ENCODE data around the gene GK.

GK gene

DNA sequence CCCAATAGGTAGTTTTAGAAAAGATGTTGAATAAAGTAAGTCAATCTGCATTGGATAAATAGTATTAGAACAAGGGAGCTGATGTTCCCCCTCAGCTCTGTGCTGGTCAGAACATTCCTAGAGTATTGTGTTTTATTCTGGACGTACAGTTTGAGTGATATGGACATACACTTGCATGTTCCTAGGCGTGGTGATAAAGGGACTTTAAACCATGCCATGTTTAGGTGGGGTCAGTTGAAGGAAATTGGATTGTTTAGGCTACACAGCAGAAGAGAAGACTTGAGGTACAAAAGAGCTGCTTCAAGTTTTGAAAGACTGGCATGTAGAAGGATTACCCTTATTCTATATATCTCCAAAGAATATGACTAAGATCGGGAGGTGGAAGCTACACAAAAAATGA, 21.6 kb downstream of the GK start:
- TF ChIP-seq ZSCAN30 (tag by site-specific recombination; IDR thresholded peaks at IDR 0.05) (no peak), ZNF416 (tag by site-specific recombination; IDR thresholded peaks at IDR 0.05) (no peak), SCRT2 (tag by site-specific recombination; IDR thresholded peaks at IDR 0.05) (no peak), ZNF324 (tag by site-specific recombination; IDR thresholded peaks at IDR 0.05) (no peak)
- H3K36me3 ChIP-seq (ENCODE audit: control insufficient read depth in 2 of 2, insufficient read depth in 1 of 2, low read length in 2 of 2), result peaks cover 7 to 21% of the 10 kb centered on the region in 2 experiments; a peak in 2 of 3 replicates
- ChIA-PET CTCF (interaction anchor here (0.6 kb wide), 3 partner anchors 41 to 485 kb away, joined by 3 to 4 read pairs (median 4); no protein-coding TSS in a partner anchor), POLR2A (no interaction called here)
- no peaks in the 10 kb centered on the region for H3K9me3 ChIP-seq (ENCODE audit: control insufficient read depth, insufficient read depth, low read depth, low read length)
- H3K4me3 ChIP-seq (ENCODE audit: low read depth, low read length), result no peak overlapping the region
- H3K27ac ChIP-seq (ENCODE audit: extremely low read depth, low read depth, low read length), result no peak overlapping the region
- H3K4me1 ChIP-seq (ENCODE audit: control insufficient read depth, insufficient read depth, low read length), result no peaks in the 10 kb centered on the region

DNA sequence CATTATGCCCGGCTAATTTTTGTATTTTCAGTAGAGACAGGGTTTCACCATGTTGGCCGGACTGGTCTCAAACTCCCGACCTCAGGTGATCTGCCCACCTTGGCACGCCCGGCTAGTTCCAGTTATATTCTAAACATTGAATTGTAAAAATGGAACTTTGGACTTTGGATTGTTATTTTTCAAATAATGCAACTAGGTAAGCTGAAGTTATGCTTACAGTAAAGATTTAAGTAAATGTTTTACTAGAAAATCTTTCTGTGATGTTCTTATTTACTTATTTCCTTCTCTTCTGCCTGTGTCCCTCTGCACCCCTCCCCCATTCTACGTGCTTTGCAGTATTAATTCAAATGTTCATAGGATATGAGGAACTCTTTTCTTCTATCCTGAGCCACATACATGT, 26.1 kb downstream of the GK start:
- Histone ChIP-seq H3K4me3 (ENCODE audit: low read depth, low read length) (no peak overlapping the region), H3K9me3 (ENCODE audit: control insufficient read depth, insufficient read depth, low read depth, low read length) (no peaks in the 10 kb centered on the region)
- POLR2A ChIA-PET, result no interaction called here

More for the DNA sequence above, 26.1 kb downstream of the GK start:
- CTCF ChIA-PET, result interaction anchor here (0.9 kb wide), 1 partner anchor 31 kb away, joined by 3 read pairs; no protein-coding TSS in a partner anchor
- no peak overlapping the region for H3K27ac ChIP-seq (ENCODE audit: extremely low read depth, low read depth, low read length)
- no peak for TF ChIP-seq ZFP69B (tag by site-specific recombination; IDR thresholded peaks at IDR 0.05)
- TF ChIP-seq ZNF747 (tag by site-specific recombination; IDR thresholded peaks at IDR 0.05), result no peak
- TF ChIP-seq, protein P1, sequence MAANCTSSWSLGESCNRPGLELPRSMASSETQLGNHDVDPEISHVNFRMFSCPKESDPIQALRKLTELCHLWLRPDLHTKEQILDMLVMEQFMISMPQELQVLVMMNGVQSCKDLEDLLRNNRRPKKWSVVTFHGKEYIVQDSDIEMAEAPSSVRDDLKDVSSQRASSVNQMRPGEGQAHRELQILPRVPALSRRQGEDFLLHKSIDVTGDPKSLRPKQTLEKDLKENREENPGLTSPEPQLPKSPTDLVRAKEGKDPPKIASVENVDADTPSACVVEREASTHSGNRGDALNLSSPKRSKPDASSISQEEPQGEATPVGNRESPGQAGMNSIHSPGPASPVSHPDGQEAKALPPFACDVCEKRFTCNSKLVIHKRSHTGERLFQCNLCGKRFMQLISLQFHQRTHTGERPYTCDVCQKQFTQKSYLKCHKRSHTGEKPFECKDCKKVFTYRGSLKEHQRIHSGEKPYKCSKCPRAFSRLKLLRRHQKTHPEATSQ (tag by site-specific recombination; IDR thresholded peaks at IDR 0.05), result no peak
- TF ChIP-seq, protein P2, sequence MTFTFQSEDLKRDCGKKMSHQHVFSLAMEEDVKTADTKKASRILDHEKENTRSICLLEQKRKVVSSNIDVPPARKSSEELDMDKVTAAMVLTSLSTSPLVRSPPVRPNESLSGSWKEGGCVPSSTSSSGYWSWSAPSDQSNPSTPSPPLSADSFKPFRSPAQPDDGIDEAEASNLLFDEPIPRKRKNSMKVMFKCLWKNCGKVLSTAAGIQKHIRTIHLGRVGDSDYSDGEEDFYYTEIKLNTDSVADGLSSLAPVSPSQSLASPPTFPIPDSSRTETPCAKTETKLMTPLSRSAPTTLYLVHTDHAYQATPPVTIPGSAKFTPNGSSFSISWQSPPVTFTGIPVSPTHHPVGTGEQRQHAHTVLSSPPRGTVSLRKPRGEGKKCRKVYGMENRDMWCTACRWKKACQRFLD (tag by site-specific recombination; IDR thresholded peaks at IDR 0.05), result no peak
- TF ChIP-seq, protein P3, sequence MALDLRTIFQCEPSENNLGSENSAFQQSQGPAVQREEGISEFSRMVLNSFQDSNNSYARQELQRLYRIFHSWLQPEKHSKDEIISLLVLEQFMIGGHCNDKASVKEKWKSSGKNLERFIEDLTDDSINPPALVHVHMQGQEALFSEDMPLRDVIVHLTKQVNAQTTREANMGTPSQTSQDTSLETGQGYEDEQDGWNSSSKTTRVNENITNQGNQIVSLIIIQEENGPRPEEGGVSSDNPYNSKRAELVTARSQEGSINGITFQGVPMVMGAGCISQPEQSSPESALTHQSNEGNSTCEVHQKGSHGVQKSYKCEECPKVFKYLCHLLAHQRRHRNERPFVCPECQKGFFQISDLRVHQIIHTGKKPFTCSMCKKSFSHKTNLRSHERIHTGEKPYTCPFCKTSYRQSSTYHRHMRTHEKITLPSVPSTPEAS (tag by site-specific recombination; IDR thresholded peaks at IDR 0.05), result no peak
- TF ChIP-seq, protein P4, sequence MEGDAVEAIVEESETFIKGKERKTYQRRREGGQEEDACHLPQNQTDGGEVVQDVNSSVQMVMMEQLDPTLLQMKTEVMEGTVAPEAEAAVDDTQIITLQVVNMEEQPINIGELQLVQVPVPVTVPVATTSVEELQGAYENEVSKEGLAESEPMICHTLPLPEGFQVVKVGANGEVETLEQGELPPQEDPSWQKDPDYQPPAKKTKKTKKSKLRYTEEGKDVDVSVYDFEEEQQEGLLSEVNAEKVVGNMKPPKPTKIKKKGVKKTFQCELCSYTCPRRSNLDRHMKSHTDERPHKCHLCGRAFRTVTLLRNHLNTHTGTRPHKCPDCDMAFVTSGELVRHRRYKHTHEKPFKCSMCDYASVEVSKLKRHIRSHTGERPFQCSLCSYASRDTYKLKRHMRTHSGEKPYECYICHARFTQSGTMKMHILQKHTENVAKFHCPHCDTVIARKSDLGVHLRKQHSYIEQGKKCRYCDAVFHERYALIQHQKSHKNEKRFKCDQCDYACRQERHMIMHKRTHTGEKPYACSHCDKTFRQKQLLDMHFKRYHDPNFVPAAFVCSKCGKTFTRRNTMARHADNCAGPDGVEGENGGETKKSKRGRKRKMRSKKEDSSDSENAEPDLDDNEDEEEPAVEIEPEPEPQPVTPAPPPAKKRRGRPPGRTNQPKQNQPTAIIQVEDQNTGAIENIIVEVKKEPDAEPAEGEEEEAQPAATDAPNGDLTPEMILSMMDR (tag by site-specific recombination; IDR thresholded peaks at IDR 0.05), result no peak
- no peak for TF ChIP-seq SP2 (tag by site-specific recombination; IDR thresholded peaks at IDR 0.05)
- TF ChIP-seq YY2 (tag by site-specific recombination; IDR thresholded peaks at IDR 0.05), result no peak
- TF ChIP-seq, protein P5, sequence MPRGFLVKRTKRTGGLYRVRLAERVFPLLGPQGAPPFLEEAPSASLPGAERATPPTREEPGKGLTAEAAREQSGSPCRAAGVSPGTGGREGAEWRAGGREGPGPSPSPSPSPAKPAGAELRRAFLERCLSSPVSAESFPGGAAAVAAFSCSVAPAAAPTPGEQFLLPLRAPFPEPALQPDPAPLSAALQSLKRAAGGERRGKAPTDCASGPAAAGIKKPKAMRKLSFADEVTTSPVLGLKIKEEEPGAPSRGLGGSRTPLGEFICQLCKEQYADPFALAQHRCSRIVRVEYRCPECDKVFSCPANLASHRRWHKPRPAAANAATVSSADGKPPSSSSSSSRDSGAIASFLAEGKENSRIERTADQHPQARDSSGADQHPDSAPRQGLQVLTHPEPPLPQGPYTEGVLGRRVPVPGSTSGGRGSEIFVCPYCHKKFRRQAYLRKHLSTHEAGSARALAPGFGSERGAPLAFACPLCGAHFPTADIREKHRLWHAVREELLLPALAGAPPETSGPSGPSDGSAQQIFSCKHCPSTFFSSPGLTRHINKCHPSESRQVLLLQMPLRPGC (tag by site-specific recombination; IDR thresholded peaks at IDR 0.05), result no peak
- no peak for TF ChIP-seq ZNF561 (tag by site-specific recombination; IDR thresholded peaks at IDR 0.05; ENCODE audit: borderline replicate concordance)
- TF ChIP-seq ZNF571 (tag by site-specific recombination; IDR thresholded peaks at IDR 0.05), result no peak
- no peak for TF ChIP-seq IKZF3 (tag by site-specific recombination; IDR thresholded peaks at IDR 0.05)
- H3K36me3 ChIP-seq (ENCODE audit: control insufficient read depth in 2 of 2, insufficient read depth in 1 of 2, low read length in 2 of 2), result peaks cover 7 to 20% of the 10 kb centered on the region in 2 experiments; a peak in 2 of 3 replicates
- H3K4me1 ChIP-seq (ENCODE audit: control insufficient read depth, insufficient read depth, low read length), result no peaks in the 10 kb centered on the region

All from HEK293 (cell line).